DND-41 (cell line): Measurements from ENCODE around the gene MKLN1.

Source experiments
- EZH2 ChIP-seq: IDR thresholded peaks from 3 replicates; pipeline ENCODE4 v1.6.1; 2012; ENCODE audit warnings: borderline replicate concordance, low read depth, mild to moderate bottlenecking, moderate library complexity, low read length, inconsistent platforms; ENCODE audit not compliant: severe bottlenecking
- TF ChIP-seq, protein P1 (sequence below): IDR thresholded peaks from 2 replicates; pipeline ENCODE4 v1.5.1; 2012; ENCODE audit warnings: borderline replicate concordance, low read length, moderate library complexity, mild to moderate bottlenecking; ENCODE audit not compliant: poor library complexity, severe bottlenecking; ENCODE audit errors: extremely low read depth

DNA sequence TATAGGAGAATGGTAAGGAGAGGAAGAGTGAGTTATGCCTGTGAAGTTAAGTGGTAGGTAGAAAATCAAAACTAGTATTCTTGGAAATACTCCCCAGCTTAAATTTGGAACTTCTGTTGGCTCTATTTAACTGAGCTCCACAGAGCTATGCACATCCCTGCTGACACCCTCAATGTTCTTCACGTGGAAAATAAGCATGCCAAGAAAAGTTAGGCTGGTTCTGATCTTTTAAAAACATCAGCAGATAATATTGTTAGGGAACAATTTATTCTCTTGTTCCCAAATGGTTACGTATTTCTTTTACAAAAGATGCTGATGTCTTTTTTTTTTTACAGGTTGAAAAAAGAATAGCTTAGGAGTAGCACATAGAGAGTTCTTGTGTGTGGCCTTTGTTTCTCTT lies 111.3 kb downstream of the MKLN1 start:
- no peak for TF ChIP-seq EZH2
- TF ChIP-seq, protein P1, sequence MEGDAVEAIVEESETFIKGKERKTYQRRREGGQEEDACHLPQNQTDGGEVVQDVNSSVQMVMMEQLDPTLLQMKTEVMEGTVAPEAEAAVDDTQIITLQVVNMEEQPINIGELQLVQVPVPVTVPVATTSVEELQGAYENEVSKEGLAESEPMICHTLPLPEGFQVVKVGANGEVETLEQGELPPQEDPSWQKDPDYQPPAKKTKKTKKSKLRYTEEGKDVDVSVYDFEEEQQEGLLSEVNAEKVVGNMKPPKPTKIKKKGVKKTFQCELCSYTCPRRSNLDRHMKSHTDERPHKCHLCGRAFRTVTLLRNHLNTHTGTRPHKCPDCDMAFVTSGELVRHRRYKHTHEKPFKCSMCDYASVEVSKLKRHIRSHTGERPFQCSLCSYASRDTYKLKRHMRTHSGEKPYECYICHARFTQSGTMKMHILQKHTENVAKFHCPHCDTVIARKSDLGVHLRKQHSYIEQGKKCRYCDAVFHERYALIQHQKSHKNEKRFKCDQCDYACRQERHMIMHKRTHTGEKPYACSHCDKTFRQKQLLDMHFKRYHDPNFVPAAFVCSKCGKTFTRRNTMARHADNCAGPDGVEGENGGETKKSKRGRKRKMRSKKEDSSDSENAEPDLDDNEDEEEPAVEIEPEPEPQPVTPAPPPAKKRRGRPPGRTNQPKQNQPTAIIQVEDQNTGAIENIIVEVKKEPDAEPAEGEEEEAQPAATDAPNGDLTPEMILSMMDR, result no peak
